ENCODE results near the gene FRMD1.

DNA sequence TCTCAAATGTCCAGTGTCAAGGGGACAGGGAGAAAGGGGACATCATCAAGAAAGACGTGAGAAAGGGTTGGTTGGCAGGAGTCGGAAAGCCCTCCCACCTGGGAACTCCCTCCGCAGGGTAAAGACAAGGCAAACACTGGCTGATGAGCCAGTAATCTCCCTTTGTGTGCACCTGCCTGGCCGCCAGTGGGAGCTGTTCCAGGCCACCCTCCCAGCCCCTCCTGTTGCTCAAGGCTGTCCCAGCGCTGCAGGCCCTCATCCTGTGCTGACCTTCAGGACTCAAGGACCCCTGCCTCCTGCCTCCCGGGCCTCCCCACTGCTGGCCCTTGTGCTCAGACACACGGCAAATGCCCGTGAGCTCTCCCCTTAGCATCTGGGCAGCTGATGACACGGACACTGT is 7.4 kb downstream of the FRMD1 start:
- no peak for TF ChIP-seq TAF1 (IDR thresholded peaks at IDR 0.05; ENCODE audit: low read depth, low read length)
- no peak for TF ChIP-seq POLR2AphosphoS5 (IDR thresholded peaks at IDR 0.05; ENCODE audit: low read depth, low read length)
- no peak for TF ChIP-seq POLR2A (IDR thresholded peaks at IDR 0.05; ENCODE audit: low read depth, low read length)
- TF ChIP-seq PAX5 (IDR thresholded peaks at IDR 0.05; ENCODE audit: insufficient read depth, low read length, severe bottlenecking): no peak
- TF ChIP-seq SPI1 (IDR thresholded peaks at IDR 0.05; ENCODE audit: low read depth, low read length): no peak
- no peak for TF ChIP-seq POU2F2 (IDR thresholded peaks at IDR 0.05; ENCODE audit: low read depth, low read length)
